GM21529 (cell line): ENCODE measurements around the gene B3GNT7.
"Not testable (repeated sequence)": the region's sequence is repeated elsewhere in the genome, so short reads cannot be mapped to it uniquely, and the experiment has no call there.

Source experiments
- ATAC-seq: cut with Tn5 transposase; IDR thresholded peaks from one replicate; pipeline ENCODE4 v1.9.1; 2021; ENCODE audit not compliant: unreplicated experiment

B3GNT7 gene

DNA sequence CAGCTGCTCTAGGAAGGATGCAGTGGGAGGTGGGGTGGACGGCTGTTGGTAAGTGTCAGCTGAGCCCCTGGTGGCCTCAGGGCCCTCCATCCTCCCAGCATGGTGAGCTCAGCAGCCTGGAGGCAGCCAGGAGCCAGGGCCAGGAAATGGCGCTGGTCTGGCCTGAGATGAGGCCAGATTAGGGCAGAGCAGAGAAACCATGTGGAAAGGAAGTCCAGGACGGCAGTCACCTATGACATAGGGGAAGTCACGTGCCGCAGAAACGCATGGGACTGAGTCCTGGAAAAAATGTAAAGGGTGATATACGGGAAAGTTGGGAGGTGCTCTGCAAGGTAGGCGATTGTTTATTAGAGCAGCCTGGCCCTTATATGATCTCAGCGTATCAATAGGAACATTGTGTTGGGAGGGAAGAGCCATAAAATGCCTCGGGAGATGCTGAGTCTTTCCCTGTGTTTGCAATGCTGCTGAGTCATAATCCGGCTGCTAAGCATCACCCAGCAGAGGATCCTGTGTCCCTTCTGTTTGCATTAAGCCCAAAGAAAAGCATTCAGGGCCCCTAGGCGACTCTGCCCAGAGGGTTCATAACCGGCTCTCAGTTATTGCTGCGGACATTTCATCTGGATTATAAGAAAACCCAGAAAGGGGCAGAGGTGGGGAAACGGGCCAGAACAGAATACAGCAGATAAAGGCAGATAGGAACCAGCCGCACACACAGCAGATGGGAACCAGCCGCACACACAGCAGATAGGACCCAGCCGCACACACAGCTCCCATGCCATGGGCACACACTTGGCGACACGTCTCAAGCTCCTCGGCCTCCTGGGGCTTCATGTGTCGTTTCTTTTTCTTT is 30.3 kb upstream of the B3GNT7 start:
- ATAC-seq, result no peak

GRCh38 chr2:231367178-231367577 is 28.3 kb upstream of the B3GNT7 start:
- ATAC-seq, result no peak

DNA sequence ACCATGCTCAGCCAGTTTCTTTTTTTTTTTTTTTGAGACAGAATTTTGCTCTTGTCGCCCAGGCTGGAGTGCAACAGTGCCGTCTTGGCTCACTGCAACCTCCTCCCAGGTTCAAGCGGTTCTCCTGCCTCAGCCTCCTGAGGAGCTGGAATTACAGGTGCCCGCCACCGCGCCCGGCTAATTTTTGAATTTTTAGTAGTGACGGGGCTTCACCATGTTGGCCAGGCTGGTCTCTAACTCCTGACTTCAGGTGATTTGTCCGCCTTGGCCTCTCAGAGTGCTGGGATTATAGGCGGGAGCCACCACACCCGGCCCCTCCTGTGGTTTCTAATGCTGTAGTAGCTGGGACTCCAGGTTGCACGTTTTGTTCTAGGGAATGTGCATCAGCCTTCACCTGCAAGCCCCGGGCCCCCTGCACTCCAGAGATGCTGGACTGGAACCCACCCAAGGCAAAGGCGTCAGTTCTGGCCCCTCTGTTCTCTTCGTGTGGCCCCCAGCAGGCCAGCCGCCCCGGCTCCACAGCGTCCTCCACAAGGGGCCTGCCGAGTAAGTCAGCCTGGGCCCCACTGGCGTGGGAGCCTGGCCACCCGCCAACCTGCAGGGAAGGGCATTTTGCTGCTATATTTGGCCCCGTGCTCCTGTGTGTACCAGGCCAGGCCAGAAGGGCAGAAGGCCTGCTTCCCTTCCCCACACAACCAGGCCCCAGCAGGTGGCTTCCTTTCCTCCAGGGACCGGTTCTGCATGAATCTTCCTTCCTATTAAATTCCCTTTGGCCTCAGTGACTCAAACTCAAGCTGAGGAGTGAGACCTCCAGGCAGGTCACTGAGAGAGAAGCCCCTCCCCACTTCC is 25.7 kb upstream of the B3GNT7 start:
- no peak for ATAC-seq

GRCh38 chr2:231370429-231370748 is 25.1 kb upstream of the B3GNT7 start:
- no peak for ATAC-seq

- no peak for ATAC-seq
Observed at GRCh38 chr2:231370749-231371429, 24.6 kb upstream of the B3GNT7 start.

DNA sequence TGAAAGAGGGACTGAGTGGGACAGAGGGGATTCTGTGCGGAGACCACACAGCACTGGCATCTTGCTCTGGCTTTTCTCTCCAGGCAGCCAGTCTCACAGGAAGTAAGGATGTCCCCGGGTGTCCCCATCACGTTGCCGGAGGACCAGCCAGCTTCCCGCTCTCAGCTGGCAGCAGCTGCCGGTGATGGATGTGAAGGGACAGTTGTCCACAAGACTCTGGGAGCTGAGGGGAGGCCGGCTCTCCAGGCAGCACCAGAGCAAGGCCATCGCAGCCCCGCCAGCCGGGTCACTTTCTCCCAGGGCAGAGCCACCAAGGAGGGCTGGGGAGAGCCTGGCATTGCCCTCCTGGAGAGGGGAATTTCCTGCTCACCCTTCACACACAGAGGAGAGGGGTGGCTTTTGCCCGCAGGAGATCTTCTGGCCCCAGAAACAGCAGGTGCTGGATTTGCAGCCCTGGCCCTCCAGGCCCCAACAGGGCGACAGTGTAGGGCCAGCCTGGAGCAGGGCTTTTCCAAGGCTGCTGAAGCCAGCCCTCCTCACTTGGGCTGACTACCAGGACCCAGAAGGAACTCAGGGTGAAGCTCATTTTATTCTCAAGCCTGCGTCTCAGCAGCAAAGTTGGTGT is 24.0 kb upstream of the B3GNT7 start:
- no peak for ATAC-seq

GRCh38 chr2:231372326-231372725 is 23.2 kb upstream of the B3GNT7 start:
- no peak for ATAC-seq

- no peak for ATAC-seq
Observed at GRCh38 chr2:231373184-231373583, 22.3 kb upstream of the B3GNT7 start.

DNA sequence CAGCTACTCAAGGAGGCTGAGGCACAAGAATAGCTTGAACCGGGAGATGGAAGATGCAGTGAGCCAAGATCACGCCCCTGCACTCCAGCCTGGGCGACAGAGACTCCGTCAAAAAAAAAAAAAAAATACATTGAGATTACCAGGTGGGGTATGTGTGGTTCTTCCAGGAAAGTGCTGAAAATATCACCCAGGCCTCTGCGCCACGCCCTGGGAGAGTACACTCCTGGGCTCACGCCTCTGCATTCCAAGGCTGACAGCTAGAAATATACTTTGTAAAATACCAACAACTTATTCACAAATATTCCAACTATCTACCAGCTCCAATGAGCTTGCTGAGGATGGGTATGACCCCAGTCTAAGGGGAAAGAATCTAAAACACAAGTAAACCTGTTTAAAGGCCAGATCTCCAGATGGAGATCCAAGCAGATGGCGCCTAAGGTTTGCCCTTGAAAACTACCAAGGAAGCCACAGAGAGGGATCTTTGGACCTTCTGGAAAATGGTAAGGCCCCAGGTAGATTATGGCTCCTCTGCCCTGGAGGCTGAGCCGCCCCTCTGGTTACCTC is 21.6 kb upstream of the B3GNT7 start:
- ATAC-seq, result no peak

GRCh38 chr2:231374771-231375170 is 20.7 kb upstream of the B3GNT7 start:
- ATAC-seq, result no peak

- not testable (repeated sequence) for ATAC-seq
Observed at GRCh38 chr2:231375994-231376615, 19.4 kb upstream of the B3GNT7 start.

GRCh38 chr2:231376857-231377256 is 18.7 kb upstream of the B3GNT7 start:
- ATAC-seq, result no peak

- no peak for ATAC-seq
Observed at GRCh38 chr2:231378026-231378722, 17.3 kb upstream of the B3GNT7 start.

GRCh38 chr2:231379266-231380215 is 16.0 kb upstream of the B3GNT7 start:
- no peak for ATAC-seq

GRCh38 chr2:231380307-231380706 is 15.2 kb upstream of the B3GNT7 start:
- ATAC-seq, result no peak

DNA sequence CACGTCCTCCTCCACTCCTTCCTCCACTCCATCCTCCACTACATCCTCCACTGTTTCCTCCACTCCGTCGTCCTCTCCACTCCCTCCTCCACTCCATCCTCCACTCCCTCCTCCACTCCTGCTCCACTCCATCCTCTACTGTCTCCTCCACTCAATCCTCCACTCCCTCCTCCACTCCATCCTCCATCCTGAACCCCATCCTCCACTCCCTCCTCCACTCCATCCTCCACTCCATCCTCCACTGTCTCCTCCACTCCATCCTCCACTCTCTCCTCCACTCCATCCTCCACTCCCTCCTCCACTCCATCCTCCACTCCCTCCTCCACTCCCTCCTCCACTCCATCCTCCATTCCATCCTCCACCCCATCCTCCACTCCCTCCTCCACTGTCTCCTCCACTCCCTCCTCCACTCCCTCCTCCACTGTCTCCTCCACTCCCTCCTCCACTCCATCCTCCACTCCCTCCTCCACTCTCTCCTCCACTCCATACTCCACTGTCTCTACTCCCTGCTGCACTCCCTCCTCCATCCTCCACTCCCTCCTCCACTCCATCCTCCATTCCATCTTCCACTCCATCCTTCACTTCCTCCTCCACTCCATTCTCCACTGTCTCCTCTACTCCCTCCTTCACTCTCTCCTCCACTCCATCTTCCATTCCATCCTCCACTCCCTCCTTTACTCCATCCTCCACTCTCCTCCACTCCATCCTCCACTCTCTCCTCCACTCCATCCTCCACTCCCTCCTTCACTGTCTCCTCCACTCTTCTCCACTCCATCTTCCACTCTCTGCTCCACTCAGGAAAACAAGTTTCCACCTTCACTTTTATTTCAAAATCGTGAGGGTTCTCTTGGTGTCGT is 14.3 kb upstream of the B3GNT7 start:
- no peak for ATAC-seq

DNA sequence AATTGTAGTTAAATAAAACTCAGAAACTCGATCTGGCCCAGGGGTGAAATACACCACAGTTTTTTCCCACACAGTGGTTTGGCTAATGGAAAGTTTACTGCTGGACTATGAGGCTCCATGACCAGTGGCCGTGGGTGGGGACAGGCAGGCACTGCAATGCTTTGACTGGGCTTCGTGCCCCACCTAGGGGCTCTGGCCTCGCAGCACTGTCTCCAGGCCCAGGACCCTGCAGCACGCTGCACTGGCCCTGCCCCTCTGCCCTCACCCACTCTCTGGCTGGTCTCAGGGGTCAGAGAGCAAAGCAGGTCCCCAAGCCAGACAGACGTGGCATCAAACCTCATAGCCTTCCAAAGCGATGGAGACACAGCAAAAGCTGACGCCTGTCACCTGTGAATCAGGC is 13.4 kb upstream of the B3GNT7 start:
- ATAC-seq, result no peak
